Smooth muscle cell (in vitro differentiated cells): ENCODE measurements around the gene ENTPD2. TPM values are rescaled to one million over a fixed set of nuclear protein-coding genes. Genes with fewer than 3 reads are reported as not detected.

ENCODE experiments used
- DNase-seq: peaks from one replicate; lab custom pipeline; 2025; ENCODE audit not compliant: unreplicated experiment; lab: John Stamatoyannopoulos, UW
- H2AFZ ChIP-seq: fragments of 200-600 bp; sonication (generic); 2 replicates; pipeline ENCODE4 v1.6.0; 2016; ENCODE audit warnings: antibody characterized with exemption, low read depth, mild to moderate bottlenecking
- H3F3A ChIP-seq: fragments of 200-600 bp; sonication (generic); 2 replicates; pipeline ENCODE4 v1.6.0; 2017; ENCODE audit warnings: antibody characterized with exemption, low read depth
- H3K27ac ChIP-seq: fragments of 200-600 bp; sonication (generic); 2 replicates; pipeline ENCODE4 v1.5.1; 2016; ENCODE audit warnings: low read depth, mild to moderate bottlenecking
- H3K27me3 ChIP-seq: fragments of 200-600 bp; sonication (generic); 2 replicates; pipeline ENCODE4 v1.6.1; 2016; ENCODE audit warnings: low read depth, mild to moderate bottlenecking
- H3K36me3 ChIP-seq: fragments of 200-600 bp; sonication (generic); 2 replicates; pipeline ENCODE4 v1.5.1; 2016; ENCODE audit warnings: low read depth
- H3K4me1 ChIP-seq: fragments of 200-600 bp; sonication (generic); 2 replicates; pipeline ENCODE4 v1.5.1; 2016; ENCODE audit warnings: low read depth
- H3K4me2 ChIP-seq: fragments of 200-600 bp; sonication (generic); 2 replicates; pipeline ENCODE4 v1.6.0; 2016; ENCODE audit warnings: mild to moderate bottlenecking
- H3K4me3 ChIP-seq: fragments of 200-600 bp; sonication (generic); 2 replicates; pipeline ENCODE4 v1.5.1; 2016; ENCODE audit warnings: mild to moderate bottlenecking
- H3K79me2 ChIP-seq: fragments of 200-600 bp; sonication (generic); 2 replicates; pipeline ENCODE4 v1.6.0; 2016; ENCODE audit warnings: low read depth, mild to moderate bottlenecking
- H3K9ac ChIP-seq: fragments of 200-600 bp; sonication (generic); 2 replicates; pipeline ENCODE4 v1.6.0; 2016; ENCODE audit warnings: low read depth
- H3K9me3 ChIP-seq: fragments of 200-600 bp; sonication (generic); replicated peaks from 2 replicates; pipeline ENCODE4 v1.5.1; 2016; ENCODE audit warnings: low read depth
- H4K20me1 ChIP-seq: fragments of 200-600 bp; sonication (generic); 2 replicates; pipeline ENCODE4 v1.6.0; 2016; ENCODE audit warnings: low read depth
- WGBS: methylation state at CpG from one replicate; pipeline ENCODE4 v1.1.7; 2016; ENCODE audit warnings: low lambda C conversion rate; 5-methylcytosine and 5-hydroxymethylcytosine counted together
- polyA plus RNA-seq: library from polyadenylated mRNA; unstranded; fragments of >200 nt; fragmentation: Nextera tagmentation; extraction: Ambion mirVana; gene quantifications from 2 replicates; pipeline ENCODE4 v1.2.1, GENCODE V29; 2016
- total RNA-seq: library from RNA; depleted of rRNA; stranded (reverse); fragments of >200 nt; gene quantifications from 2 replicates; pipeline ENCODE4 v1.2.3, GENCODE V29; 2014
- TF ChIP-seq, protein P1 (sequence below): fragments of 200-600 bp; sonication (generic); IDR thresholded peaks from 2 replicates; pipeline ENCODE4 v1.5.1; 2017; ENCODE audit warnings: borderline replicate concordance, mild to moderate bottlenecking, antibody characterized with exemption; ENCODE audit not compliant: insufficient read depth, poor library complexity, severe bottlenecking

ENTPD2 gene
- total and polyA plus RNA-seq, 2 experiments from 2014 or later, result 0.30 TPM; not detected in 1

DNA sequence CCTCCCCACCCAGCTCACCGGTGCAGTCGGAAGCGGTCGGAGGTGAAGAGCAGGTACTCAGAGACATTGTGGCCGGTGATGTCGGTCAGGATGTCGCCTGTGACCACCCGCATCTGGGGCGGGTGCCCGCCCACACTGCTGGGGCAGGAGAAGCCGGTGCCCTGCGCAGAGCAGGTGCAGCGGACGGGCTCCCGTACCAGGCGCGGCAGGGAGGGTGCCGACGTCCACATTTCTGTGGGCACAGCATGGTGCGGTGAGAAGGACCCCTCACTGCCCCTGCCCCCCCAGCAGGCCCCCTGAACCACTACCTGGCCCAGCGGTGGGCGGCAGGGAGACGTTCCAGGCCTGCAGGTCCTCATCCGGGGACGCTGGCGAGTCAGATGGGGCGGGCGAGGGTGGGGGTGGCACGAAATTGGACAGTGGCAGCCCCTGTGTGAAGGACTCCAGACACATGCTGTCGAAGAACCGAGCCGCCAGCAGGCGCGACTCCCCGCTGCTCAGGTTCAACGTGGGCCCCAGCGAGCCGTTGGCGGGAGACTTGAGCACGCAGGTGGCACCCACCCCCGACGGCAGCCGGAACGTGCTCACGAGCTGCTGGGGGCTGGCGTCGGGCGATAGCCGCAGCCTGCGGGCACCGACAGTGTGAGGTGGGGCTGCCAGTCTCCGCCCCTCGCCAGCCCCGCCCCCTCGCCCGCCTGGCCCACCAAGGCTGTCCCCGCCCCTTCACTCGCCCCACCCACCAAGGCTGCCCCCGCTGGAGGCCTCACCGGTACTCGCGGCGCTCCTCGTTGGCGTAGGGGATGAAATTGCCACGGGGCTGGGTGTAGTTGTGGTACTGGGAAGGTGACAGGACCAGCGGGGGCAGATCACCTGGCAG, 40.9 kb downstream of the ENTPD2 start:
- Histone ChIP-seq H3F3A (no peaks in the 10 kb centered on the region), H3K36me3 (no peaks in the 10 kb centered on the region), H4K20me1 (no peaks in the 10 kb centered on the region), H3K27ac (no peak overlapping the region), H3K4me2 (no peak overlapping the region), H3K4me3 (no peak overlapping the region), H2AFZ (no peak overlapping the region), H3K79me2 (no peaks in the 10 kb centered on the region), H3K27me3 (no peaks in the 10 kb centered on the region), H3K9ac (no peak overlapping the region), H3K9me3 (no peaks in the 10 kb centered on the region), H3K4me1 (no peaks in the 10 kb centered on the region)
- TF ChIP-seq, protein P1, sequence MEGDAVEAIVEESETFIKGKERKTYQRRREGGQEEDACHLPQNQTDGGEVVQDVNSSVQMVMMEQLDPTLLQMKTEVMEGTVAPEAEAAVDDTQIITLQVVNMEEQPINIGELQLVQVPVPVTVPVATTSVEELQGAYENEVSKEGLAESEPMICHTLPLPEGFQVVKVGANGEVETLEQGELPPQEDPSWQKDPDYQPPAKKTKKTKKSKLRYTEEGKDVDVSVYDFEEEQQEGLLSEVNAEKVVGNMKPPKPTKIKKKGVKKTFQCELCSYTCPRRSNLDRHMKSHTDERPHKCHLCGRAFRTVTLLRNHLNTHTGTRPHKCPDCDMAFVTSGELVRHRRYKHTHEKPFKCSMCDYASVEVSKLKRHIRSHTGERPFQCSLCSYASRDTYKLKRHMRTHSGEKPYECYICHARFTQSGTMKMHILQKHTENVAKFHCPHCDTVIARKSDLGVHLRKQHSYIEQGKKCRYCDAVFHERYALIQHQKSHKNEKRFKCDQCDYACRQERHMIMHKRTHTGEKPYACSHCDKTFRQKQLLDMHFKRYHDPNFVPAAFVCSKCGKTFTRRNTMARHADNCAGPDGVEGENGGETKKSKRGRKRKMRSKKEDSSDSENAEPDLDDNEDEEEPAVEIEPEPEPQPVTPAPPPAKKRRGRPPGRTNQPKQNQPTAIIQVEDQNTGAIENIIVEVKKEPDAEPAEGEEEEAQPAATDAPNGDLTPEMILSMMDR, result no peak
- no peak for DNase-seq
- WGBS, result 86% methylated on average over 33 of the region's 67 CpGs

- TF ChIP-seq, protein P1, result no peak
- Histone ChIP-seq H4K20me1 (no peaks in the 10 kb centered on the region), H3K4me1 (no peaks in the 10 kb centered on the region), H3K27ac (no peak overlapping the region), H2AFZ (no peak overlapping the region), H3K9me3 (no peaks in the 10 kb centered on the region), H3K79me2 (no peaks in the 10 kb centered on the region), H3K36me3 (no peaks in the 10 kb centered on the region), H3K27me3 (no peaks in the 10 kb centered on the region), H3K4me3 (no peak overlapping the region), H3K9ac (no peak overlapping the region), H3F3A (no peaks in the 10 kb centered on the region), H3K4me2 (no peak overlapping the region)
- no peak for DNase-seq
- 96% methylated on average over 27 of the region's 39 CpGs for WGBS
These were observed 41.8 kb downstream of the ENTPD2 start for GRCh38 chr9:137011907-137012675.

- TF ChIP-seq, protein P1, result no peak
- Histone ChIP-seq H3K4me2 (no peak overlapping the region), H3K27me3 (no peaks in the 10 kb centered on the region), H3K79me2 (no peaks in the 10 kb centered on the region), H3K4me1 (no peaks in the 10 kb centered on the region), H3K9me3 (no peaks in the 10 kb centered on the region), H3K27ac (no peak overlapping the region), H4K20me1 (no peaks in the 10 kb centered on the region), H3F3A (no peaks in the 10 kb centered on the region), H2AFZ (no peak overlapping the region), H3K9ac (no peak overlapping the region), H3K36me3 (no peaks in the 10 kb centered on the region), H3K4me3 (no peak overlapping the region)
- DNase-seq, result no peak
- 96% methylated on average over 15 of the region's 24 CpGs for WGBS
These were observed 42.7 kb downstream of the ENTPD2 start for GRCh38 chr9:137011156-137011555.
